Frontal cortex (tissue), 4 donors: ENCODE results near the gene ROBO2. TPM values are rescaled to one million over a fixed set of nuclear protein-coding genes. Genes with fewer than 3 reads are reported as not detected.

Experiments
- DNase-seq, 2 donors: peaks; one replicate each; pipeline ENCODE4 v3.0.0; 2012; ENCODE audit warnings: low spot score in 2 of 2
- FAIRE-seq: peaks from 2 replicates; lab custom pipeline; 2012; peaks lifted over from hg19 to GRCh38; lab: Jason Lieb, UNC
- total RNA-seq: library from RNA; depleted of rRNA; stranded (reverse); fragments of >200 nt; gene quantifications from one replicate; pipeline ENCODE4 v1.2.3, GENCODE V29; 2014
- donor health status: control.
- donor health status: control.
- donor health status: control.

Gene ROBO2
- total RNA-seq, result 245 TPM

- FAIRE-seq (no peak), DNase-seq (peak in 1 of 2 donors; percentile 16)
Measured at GRCh38 chr3:77039606-77040171, at the start of gene ROBO2. Gene ROBO2 (plus strand): TSS chr3:77040099. CDS start chr3:77040786, 687 bp downstream.

- DNase-seq (no peak), FAIRE-seq (no peak)
Measured at GRCh38 chr3:76990606-76991005, 49.3 kb upstream of the ROBO2 start.

- no peak for DNase-seq
- FAIRE-seq, result no peak
Measured at GRCh38 chr3:76991165-76991564, 48.7 kb upstream of the ROBO2 start.

- no peak for DNase-seq
- no peak for FAIRE-seq
Measured at GRCh38 chr3:76997733-76998132, 42.2 kb upstream of the ROBO2 start.

GRCh38 chr3:76998555-76998954 lies 41.3 kb upstream of the ROBO2 start:
- DNase-seq (no peak), FAIRE-seq (no peak)

- no peak for DNase-seq
- FAIRE-seq, result no peak
Measured at GRCh38 chr3:77001062-77001701, 38.7 kb upstream of the ROBO2 start.

GRCh38 chr3:77014226-77014625 lies 25.7 kb upstream of the ROBO2 start:
- FAIRE-seq (no peak), DNase-seq (no peak)

GRCh38 chr3:77025471-77025870 lies 14.4 kb upstream of the ROBO2 start:
- no peak for FAIRE-seq
- DNase-seq, result no peak

- FAIRE-seq, result no peak
- no peak for DNase-seq
Measured at GRCh38 chr3:77026904-77027634, 12.8 kb upstream of the ROBO2 start.

GRCh38 chr3:77028005-77028404 lies 11.9 kb upstream of the ROBO2 start:
- no peak for DNase-seq
- no peak for FAIRE-seq

- FAIRE-seq (no peak), DNase-seq (peak; percentile 44 to 61)
Measured at GRCh38 chr3:77038468-77038929, 1.4 kb upstream of the ROBO2 start.

GRCh38 chr3:77038930-77039605 lies 831 bp upstream of the ROBO2 start:
- FAIRE-seq (no peak), DNase-seq (peak in 1 of 2 donors; percentile 8)

GRCh38 chr3:77040216-77040615 lies 317 bp downstream of the ROBO2 start:
- FAIRE-seq (no peak), DNase-seq (no peak)

- DNase-seq (no peak), FAIRE-seq (no peak)
Measured at GRCh38 chr3:77040926-77041722, 1.2 kb downstream of the ROBO2 start.

- peak in 1 of 2 donors; percentile 12 for DNase-seq
- no peak for FAIRE-seq
Measured at GRCh38 chr3:77041811-77042210, 1.9 kb downstream of the ROBO2 start.

- FAIRE-seq, result no peak
- no peak for DNase-seq
Measured at GRCh38 chr3:77042343-77042742, 2.4 kb downstream of the ROBO2 start.

- FAIRE-seq (no peak), DNase-seq (no peak)
Measured at GRCh38 chr3:77042882-77043281, 3.0 kb downstream of the ROBO2 start.

- no peak for FAIRE-seq
Measured at GRCh38 chr3:77045686-77046085, 5.8 kb downstream of the ROBO2 start.

GRCh38 chr3:77048186-77048585 lies 8.3 kb downstream of the ROBO2 start:
- FAIRE-seq (no peak), DNase-seq (no peak)

More at GRCh38 chr3:77045686-77046085, 5.8 kb downstream of the ROBO2 start:
- DNase-seq, result no peak

GRCh38 chr3:77051591-77051990 lies 11.7 kb downstream of the ROBO2 start:
- FAIRE-seq, result no peak
- no peak for DNase-seq
